ENCODE results near the gene NCAPG2. TPM values are rescaled to one million over a fixed set of nuclear protein-coding genes. Genes with fewer than 3 reads are reported as not detected.

NCAPG2 gene
- total RNA-seq, 1 experiment from 2014 or later, result 99.4 TPM

DNA sequence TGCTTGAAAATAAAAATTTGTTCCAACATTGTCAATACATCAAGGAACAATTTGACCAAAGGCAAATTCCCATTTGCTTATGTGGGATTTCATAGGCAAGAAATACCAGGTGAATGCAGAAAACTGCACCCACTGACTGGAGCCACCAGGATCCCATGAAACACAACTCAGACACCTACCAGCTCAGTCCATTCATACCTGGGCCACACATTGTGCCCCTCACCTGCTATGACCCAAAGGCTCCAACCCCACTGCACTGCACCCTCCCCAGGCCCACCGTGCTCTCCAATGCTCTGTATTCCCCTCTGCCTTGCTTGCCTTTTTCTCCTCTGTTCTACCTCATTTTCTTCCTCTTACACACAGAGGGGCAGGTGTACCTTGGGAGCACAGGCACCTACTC, 5.3 kb downstream of the NCAPG2 start:
- DNase-seq, result no peak
- H3K14ac ChIP-seq (ENCODE audit: insufficient read depth, low read length), result no peak overlapping the region
- no peak overlapping the region for H4K5ac ChIP-seq (ENCODE audit: insufficient read length, low read depth, low read length)
- Mint-ChIP-seq H3K36me3 (ENCODE audit: insufficient read depth in 1 of 3, low read depth in 3 of 3) (peaks cover 39 to 69% (median 67%) of the 10 kb centered on the region in 3 experiments), H3K27me3 (ENCODE audit: low read depth) (no peaks in the 10 kb centered on the region), H3K4me1 (peaks cover 32% of the 10 kb centered on the region in 2 experiments), H3K27ac (peak overlapping the region in 1 of 3 experiments; percentile 44; a peak in 1 of 7 replicates), H3K4me3 (no peak overlapping the region), H3K9me3 (no peaks in the 10 kb centered on the region)
- H2BK120ac ChIP-seq (ENCODE audit: low read depth, low read length, poor library complexity, severe bottlenecking), result no peak overlapping the region
- peaks cover 3% of the 10 kb centered on the region for H3K4me1 ChIP-seq (ENCODE audit: insufficient read depth, low read length)
- no peak overlapping the region for H2AK5ac ChIP-seq (ENCODE audit: insufficient read length, low read length)
- H4K8ac ChIP-seq (replicated peaks; ENCODE audit: insufficient read length, low read depth, low read length), result no peak overlapping the region
- H4K20me1 ChIP-seq (ENCODE audit: control insufficient read depth, insufficient read depth, insufficient read length), result no peaks in the 10 kb centered on the region
- H3K4ac ChIP-seq (ENCODE audit: low read depth, low read length), result no peak overlapping the region
- no peak overlapping the region for H2BK15ac ChIP-seq (ENCODE audit: low read depth, low read length)
- H3K79me2 ChIP-seq (ENCODE audit: insufficient read depth, low read length), result peaks cover 24% of the 10 kb centered on the region; the same call in 1 of the 2 replicates
- H3K9ac ChIP-seq (ENCODE audit: extremely low read depth, insufficient read length, low read length), result no peak overlapping the region
- no peak overlapping the region for H2BK12ac ChIP-seq (ENCODE audit: insufficient read length, low read depth, low read length)
- H3K18ac ChIP-seq (ENCODE audit: insufficient read length, low read depth, low read length), result no peak overlapping the region
- H3K4me2 ChIP-seq (ENCODE audit: insufficient read depth, insufficient read length, low read length), result no peak overlapping the region
- H2BK20ac ChIP-seq (ENCODE audit: low read depth, low read length, poor library complexity, severe bottlenecking), result no peak overlapping the region
- no peaks in the 10 kb centered on the region for H3K9me3 ChIP-seq (ENCODE audit: control insufficient read depth, low read depth, low read length)
- no peak overlapping the region for H3K27ac ChIP-seq (ENCODE audit: insufficient read length, low read depth, low read length)
- H3K56ac ChIP-seq (ENCODE audit: insufficient read length, low read depth, low read length), result no peak overlapping the region
- peaks cover 6% of the 10 kb centered on the region for H3K79me1 ChIP-seq (ENCODE audit: insufficient read depth, low read depth, low read length, poor library complexity, severe bottlenecking)
- H2AFZ ChIP-seq (ENCODE audit: low read length), result no peak overlapping the region
- no peak overlapping the region for H3T11ph ChIP-seq (ENCODE audit: low read length)
- H3K23ac ChIP-seq (ENCODE audit: insufficient read length, low read depth, low read length), result no peak overlapping the region
- H3K23me2 ChIP-seq (ENCODE audit: insufficient read length, low read depth, low read length, poor library complexity, severe bottlenecking), result peaks cover 12% of the 10 kb centered on the region
- TF ChIP-seq, protein P1, sequence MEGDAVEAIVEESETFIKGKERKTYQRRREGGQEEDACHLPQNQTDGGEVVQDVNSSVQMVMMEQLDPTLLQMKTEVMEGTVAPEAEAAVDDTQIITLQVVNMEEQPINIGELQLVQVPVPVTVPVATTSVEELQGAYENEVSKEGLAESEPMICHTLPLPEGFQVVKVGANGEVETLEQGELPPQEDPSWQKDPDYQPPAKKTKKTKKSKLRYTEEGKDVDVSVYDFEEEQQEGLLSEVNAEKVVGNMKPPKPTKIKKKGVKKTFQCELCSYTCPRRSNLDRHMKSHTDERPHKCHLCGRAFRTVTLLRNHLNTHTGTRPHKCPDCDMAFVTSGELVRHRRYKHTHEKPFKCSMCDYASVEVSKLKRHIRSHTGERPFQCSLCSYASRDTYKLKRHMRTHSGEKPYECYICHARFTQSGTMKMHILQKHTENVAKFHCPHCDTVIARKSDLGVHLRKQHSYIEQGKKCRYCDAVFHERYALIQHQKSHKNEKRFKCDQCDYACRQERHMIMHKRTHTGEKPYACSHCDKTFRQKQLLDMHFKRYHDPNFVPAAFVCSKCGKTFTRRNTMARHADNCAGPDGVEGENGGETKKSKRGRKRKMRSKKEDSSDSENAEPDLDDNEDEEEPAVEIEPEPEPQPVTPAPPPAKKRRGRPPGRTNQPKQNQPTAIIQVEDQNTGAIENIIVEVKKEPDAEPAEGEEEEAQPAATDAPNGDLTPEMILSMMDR (conservative IDR thresholded peaks at IDR 0.05), result no peak
- no CpG with 5 or more reads among the region's 1 CpG for WGBS (ENCODE audit: extremely low coverage, insufficient read length, low lambda C conversion rate)
- H4K91ac ChIP-seq (ENCODE audit: insufficient read length, low read depth, low read length), result no peak overlapping the region
- H2BK5ac ChIP-seq (ENCODE audit: insufficient read length, low read length), result no peak overlapping the region
- no peaks in the 10 kb centered on the region for H3K27me3 ChIP-seq (ENCODE audit: insufficient read depth, low read length)
